ENCODE data around the gene EVX2. TPM values are rescaled to one million over a fixed set of nuclear protein-coding genes. Genes with fewer than 3 reads are reported as not detected.

Gene EVX2
- polyA plus RNA-seq, 1 experiment = not detected

GRCh38 chr2:176091329-176092258, 7.8 kb upstream of the EVX2 start:
- Histone ChIP-seq H3K27me3 (ENCODE audit: control insufficient read depth, insufficient read depth, low read length) (peaks cover 77% of the 10 kb centered on the region), H3K9me3 (ENCODE audit: control insufficient read depth, insufficient read depth, low read length) (peaks cover 11% of the 10 kb centered on the region; the same call in 1 of the 2 replicates), H3K4me3 (ENCODE audit: low read depth, low read length) (no peak overlapping the region), H3K27ac (ENCODE audit: low read depth, low read length) (no peak overlapping the region)
- no peak for DNase-seq (ENCODE audit: low read depth, low spot score)
- POLR2A ChIA-PET = no interaction called here
- TF ChIP-seq CTCF (IDR thresholded peaks at IDR 0.05; ENCODE audit: low read depth, low read length) = no peak
- CTCF ChIA-PET = interaction anchor here (0.9 to 1.0 kb wide), 2 partner anchors 402 kb away, joined by 3 to 7 read pairs; no protein-coding TSS in a partner anchor

GRCh38 chr2:176090862-176091261, 7.1 kb upstream of the EVX2 start:
- no peak for TF ChIP-seq CTCF (IDR thresholded peaks at IDR 0.05; ENCODE audit: low read depth, low read length)
- H3K4me3 ChIP-seq (ENCODE audit: low read depth, low read length) = no peak overlapping the region
- DNase-seq (ENCODE audit: low read depth, low spot score) = no peak
- H3K27ac ChIP-seq (ENCODE audit: low read depth, low read length) = no peak overlapping the region
- peaks cover 77% of the 10 kb centered on the region for H3K27me3 ChIP-seq (ENCODE audit: control insufficient read depth, insufficient read depth, low read length)
- CTCF ChIA-PET = interaction anchor here (0.9 kb wide), 1 partner anchor 401 kb away, joined by 7 read pairs; no protein-coding TSS in a partner anchor
- H3K9me3 ChIP-seq (ENCODE audit: control insufficient read depth, insufficient read depth, low read length) = peaks cover 11% of the 10 kb centered on the region; the same call in 1 of the 2 replicates
- POLR2A ChIA-PET = no interaction called here

- peaks cover 11% of the 10 kb centered on the region; the same call in 1 of the 2 replicates for H3K9me3 ChIP-seq (ENCODE audit: control insufficient read depth, insufficient read depth, low read length)
- H3K4me3 ChIP-seq (ENCODE audit: low read depth, low read length) = no peak overlapping the region
- TF ChIP-seq CTCF (IDR thresholded peaks at IDR 0.05; ENCODE audit: low read depth, low read length) = no peak
- no peak for DNase-seq (ENCODE audit: low read depth, low spot score)
- H3K27me3 ChIP-seq (ENCODE audit: control insufficient read depth, insufficient read depth, low read length) = peaks cover 77% of the 10 kb centered on the region
- no peak overlapping the region for H3K27ac ChIP-seq (ENCODE audit: low read depth, low read length)
- ChIA-PET POLR2A (no interaction called here), CTCF (interaction anchor here (1.9 to 3.2 kb wide), 2 partner anchors 400 to 839 kb away, joined by 5 to 65 read pairs; no protein-coding TSS in a partner anchor)
Observed at GRCh38 chr2:176089843-176090395, 6.2 kb upstream of the EVX2 start.

- Histone ChIP-seq H3K27ac (ENCODE audit: low read depth, low read length) (no peak overlapping the region), H3K4me3 (ENCODE audit: low read depth, low read length) (no peak overlapping the region), H3K27me3 (ENCODE audit: control insufficient read depth, insufficient read depth, low read length) (peaks cover 77% of the 10 kb centered on the region), H3K9me3 (ENCODE audit: control insufficient read depth, insufficient read depth, low read length) (peaks cover 13% of the 10 kb centered on the region; the same call in 1 of the 2 replicates)
- no peak for TF ChIP-seq CTCF (IDR thresholded peaks at IDR 0.05; ENCODE audit: low read depth, low read length)
- DNase-seq (ENCODE audit: low read depth, low spot score) = no peak
- POLR2A ChIA-PET = no interaction called here
- CTCF ChIA-PET = interaction anchor here (0.7 to 3.2 kb wide), 6 partner anchors 8 to 838 kb away, joined by 5 to 65 read pairs (median 7); no protein-coding TSS in a partner anchor
Observed at GRCh38 chr2:176088937-176089842, 5.4 kb upstream of the EVX2 start.
